ENCODE results near the gene CASZ1.

GRCh38 chr1:10696977-10697376 lies 99.5 kb downstream of the CASZ1 start:
- TF ChIP-seq, protein P1, sequence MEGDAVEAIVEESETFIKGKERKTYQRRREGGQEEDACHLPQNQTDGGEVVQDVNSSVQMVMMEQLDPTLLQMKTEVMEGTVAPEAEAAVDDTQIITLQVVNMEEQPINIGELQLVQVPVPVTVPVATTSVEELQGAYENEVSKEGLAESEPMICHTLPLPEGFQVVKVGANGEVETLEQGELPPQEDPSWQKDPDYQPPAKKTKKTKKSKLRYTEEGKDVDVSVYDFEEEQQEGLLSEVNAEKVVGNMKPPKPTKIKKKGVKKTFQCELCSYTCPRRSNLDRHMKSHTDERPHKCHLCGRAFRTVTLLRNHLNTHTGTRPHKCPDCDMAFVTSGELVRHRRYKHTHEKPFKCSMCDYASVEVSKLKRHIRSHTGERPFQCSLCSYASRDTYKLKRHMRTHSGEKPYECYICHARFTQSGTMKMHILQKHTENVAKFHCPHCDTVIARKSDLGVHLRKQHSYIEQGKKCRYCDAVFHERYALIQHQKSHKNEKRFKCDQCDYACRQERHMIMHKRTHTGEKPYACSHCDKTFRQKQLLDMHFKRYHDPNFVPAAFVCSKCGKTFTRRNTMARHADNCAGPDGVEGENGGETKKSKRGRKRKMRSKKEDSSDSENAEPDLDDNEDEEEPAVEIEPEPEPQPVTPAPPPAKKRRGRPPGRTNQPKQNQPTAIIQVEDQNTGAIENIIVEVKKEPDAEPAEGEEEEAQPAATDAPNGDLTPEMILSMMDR (IDR thresholded peaks at IDR 0.05; ENCODE audit: poor library complexity): no peak
- TF ChIP-seq EZH2 (IDR thresholded peaks at IDR 0.05; ENCODE audit: borderline replicate concordance): no peak
- TF ChIP-seq EZH2phosphoT487 (IDR thresholded peaks at IDR 0.05; ENCODE audit: low read depth, severe bottlenecking, unreplicated experiment): no peak

Data from hepatocyte (in vitro differentiated cells).